Measurements from ENCODE around the gene ITGA5.

GRCh38 chr12:54439096-54439495, 20.0 kb upstream of the ITGA5 start:
- TF ChIP-seq CTCF (IDR thresholded peaks at IDR 0.05) (no peak), REST (IDR thresholded peaks at IDR 0.05; ENCODE audit: insufficient read depth in 1 of 2, low read depth in 2 of 2, low read length in 1 of 2) (no peak)

Data from Panc1 (cell line).